ENCODE data around the gene AKAP6.
"Not testable (repeated sequence)": the region's sequence is repeated elsewhere in the genome, so short reads cannot be mapped to it uniquely, and the experiment has no call there.

Gene AKAP6

DNA sequence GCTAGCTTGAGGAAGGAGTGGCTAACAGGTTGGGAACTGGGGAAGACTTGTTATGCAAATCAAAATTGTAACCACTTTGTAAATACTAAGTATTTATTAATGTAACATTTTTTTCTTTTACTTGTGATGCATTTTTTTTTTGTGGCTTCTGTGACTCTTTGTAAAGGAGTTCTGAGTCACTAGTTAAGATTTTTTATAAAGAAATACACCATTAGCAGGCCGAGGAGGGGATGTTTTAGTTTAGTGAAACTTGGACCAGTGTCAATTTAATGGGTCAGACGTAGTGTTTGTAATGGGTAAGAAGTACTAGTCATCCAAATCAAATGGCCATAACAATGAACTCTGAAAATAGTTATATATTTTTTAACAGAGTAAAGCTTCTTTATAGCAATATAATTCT, 43.1 kb downstream of the AKAP6 start:
- no peak for DNase-seq

DNA sequence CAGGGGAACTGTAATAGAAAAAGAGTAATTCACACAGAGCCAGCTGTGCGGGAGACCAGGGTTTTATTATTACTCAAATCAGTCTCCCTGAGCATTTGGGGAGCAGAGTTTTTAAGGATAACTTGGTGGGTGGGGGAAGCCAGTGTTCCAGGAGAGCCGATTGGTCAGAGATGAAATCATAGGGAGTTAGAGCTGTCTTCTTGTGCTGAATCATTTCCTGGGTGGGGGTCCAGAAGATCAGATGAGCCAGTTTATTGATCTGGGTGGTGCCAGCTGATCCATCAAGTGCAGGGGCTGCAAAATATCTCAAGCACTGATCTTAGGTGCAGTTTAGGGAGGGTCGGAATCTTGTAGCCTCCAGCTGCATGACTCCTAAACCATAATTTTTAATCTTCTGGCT, 44.1 kb downstream of the AKAP6 start:
- not testable (repeated sequence) for DNase-seq

DNA sequence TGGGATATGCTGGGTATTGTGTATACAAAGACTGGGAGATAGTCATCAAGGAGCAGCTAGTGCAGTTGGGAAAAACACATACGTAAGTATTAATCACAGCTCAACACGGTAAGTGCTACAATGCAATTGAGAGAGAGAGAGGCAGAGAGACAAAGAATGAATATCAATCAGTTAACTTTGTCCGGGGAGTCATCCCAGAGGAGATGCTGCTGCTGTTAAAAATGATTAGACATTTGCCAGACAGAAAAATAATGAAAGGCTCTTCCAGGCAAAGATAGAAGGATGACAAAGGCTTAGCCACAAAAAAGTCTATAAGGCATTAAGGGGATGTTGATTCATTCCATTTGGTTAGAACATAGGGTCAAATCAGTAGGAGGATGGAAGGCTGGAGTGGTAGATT, 45.1 kb downstream of the AKAP6 start:
- DNase-seq, result no peak

DNA sequence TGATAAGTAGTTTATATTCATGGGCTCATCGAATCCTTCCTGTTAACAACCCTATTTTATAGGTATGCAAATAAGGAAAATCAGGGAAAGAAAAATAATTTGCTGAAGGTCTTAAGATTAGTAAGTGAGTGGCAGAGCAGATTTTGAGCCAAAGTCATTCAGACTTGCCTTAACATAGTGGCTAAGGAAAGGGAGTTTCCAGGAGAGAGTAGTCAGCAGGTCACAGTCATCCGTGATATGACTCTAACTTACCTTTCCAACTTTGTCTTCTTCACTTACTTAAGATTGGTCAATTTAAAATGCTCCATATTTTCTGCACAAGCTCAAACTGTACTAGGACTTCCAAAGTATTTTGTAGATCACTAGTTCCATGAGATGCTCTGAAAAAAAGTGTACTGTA, 46.6 kb downstream of the AKAP6 start:
- DNase-seq, result no peak

DNA sequence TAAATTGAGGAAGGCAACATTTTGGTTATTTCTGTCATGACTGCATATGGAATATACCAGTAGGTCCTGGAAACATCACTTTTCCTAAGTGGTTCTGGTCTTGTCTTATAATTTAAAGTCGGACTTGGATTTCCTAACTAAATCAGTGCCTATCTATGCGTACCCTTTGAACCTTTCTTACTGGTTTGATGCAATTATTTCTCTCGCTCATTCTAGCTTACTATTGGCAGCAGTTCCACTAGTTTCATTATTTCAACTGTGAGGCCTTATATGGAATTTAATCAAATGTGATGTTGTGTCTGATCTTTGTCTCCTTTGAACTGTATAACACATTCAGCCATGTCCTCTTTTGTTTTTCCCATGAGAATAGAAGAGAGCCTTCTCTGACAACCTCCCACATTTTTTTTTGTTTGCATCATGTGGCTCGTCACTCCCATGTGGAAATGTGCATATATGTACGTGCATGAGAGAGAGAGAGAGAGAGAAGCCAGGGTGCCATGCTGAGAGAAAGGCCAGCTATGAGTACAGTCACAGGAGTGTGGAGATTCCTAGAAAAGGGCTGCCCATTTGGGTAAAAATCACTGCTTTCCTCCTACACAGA, 48.0 kb downstream of the AKAP6 start:
- no peak for DNase-seq

DNA sequence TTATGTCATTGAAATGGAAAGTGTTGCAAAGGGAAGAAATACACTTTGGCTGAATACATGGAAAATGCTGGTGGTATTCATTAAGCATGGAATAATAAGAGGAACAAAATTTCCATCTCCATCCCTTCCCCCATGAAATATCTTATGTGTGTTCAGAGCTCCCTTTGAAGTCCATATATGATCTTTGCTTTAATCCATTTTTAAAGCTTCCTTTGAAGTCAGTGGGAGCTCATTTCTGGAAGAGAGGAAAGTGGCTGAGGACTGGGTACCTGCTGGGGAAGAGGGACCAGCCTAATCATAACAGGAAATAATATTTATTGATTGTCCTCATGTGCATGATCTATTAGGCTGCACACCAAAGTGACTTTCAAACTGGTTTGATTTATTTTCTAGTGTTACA, 49.2 kb downstream of the AKAP6 start:
- DNase-seq, result no peak

DNA sequence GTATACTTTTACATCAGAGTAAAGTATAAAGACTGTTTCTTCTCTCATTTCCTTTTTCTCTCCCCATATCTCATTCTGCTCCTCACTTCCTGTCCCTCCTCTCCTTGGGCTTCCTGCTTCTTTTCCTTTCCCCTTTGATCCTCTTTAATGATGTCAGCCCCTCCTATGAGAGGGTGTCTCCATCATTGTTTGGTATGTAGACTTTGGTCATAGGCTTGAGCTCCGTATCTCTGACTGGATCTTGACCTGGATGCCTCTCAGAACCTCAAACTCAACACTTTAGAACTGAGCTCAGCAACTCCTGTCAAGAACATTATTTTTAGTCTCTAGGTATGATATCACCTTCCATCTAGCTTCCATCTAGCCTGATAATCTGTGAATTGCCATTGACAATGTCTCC, 50.3 kb downstream of the AKAP6 start:
- no peak for DNase-seq

DNA sequence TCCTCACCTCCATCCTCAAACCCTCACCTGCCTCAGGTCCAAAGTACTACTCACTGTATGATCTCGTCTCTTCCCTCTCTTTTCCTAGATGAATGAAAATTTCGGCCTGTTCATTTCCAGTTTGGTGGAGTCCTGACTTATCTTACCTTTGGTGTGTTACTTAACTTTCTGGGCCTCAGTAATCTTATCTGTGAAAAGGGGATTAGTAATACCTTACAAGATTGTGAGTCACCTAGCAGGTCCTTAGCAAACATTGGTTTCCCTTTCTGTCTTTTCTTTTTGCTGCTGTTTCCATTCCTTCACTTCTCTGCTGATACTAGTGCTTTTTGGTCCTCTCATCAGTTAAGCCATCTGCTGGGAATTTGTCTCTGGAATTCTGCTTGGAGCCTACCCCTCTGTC, 52.8 kb downstream of the AKAP6 start:
- DNase-seq, result no peak

DNA sequence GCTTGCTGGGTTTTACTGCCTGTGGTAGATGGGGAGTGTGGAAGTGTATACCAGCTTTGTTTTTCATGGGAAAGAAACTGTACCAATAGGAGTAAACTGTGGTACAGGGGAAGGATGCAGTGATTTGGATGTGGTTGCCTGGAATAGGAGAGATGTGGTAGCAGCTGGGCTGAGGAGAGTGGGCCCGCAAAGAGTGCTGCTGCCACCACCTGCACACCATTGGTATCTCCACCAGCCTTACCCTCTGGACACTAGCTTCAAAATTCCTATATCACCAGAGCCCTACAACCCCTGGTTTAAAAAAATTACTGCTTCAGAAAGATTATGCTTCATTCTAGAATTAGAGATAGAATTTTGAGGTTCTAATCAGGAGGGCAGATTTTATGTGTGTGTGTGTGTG, 53.6 kb downstream of the AKAP6 start:
- no peak for DNase-seq

DNA sequence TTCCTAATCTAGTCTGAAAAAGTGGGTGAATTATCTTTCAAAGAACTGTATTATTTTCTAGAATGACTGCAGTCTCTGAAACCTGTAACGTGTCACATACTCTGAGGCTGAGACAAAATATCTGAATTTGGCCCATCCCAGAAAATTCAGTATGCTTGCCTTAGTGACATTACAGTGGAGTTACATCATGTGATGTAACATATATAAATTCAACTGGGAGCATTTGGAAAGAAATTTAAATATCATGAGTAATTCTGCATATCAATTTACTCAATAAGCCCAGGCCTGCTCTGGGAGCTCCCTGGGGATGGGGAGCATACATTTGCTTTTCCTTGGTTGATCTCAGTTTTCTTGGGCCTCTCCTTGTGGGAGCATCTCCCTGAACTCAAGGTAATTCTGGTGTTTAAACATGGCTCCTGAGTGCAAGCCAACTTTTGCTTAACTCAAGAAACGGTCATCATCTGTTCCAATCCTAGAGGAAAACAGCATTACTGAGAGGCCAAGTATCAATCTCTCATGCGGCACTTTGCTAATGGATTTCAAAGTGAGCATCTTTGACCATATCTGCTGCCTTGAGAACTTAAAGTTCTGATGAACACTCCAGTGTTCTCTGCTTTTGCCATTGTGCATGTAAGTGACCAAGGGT, 54.4 kb downstream of the AKAP6 start:
- no peak for DNase-seq

DNA sequence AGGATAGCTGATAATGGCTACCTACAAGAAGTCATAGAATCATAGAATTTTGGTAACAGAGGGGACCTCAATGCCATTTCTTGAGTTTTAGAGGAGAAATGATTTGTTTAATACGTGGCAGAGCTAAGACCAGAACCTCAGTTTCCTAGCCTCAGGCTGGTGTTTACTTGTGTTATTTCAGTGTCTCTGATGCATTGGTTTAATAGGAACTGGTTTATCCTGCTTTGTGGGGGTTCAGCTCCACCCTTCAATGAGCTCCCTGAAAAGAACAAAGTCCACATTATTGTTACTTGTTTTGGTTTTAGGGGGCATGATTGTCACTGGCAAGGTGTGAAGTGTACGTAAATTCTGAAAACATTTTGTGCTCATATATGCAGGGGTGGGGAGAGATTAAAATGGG, 55.4 kb downstream of the AKAP6 start:
- no peak for DNase-seq

DNA sequence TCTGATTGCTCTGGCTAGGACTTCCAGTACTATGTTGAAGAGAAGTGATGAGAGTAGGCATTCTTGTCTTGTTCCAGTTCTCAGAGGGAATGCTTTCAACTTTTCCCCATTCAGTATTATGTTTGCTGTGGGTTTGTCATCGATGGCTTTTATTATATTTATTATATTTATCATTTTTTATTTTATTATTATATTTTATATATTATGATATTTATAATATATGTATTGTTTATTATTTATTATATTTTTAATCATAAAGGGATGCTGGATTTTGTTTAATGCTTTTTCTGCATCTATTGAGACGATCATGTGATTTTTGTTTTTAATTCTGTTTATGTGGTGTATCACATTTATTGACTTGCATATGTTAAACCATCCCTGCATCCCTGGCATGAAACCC, 58.2 kb downstream of the AKAP6 start:
- DNase-seq, result not testable (repeated sequence)

DNA sequence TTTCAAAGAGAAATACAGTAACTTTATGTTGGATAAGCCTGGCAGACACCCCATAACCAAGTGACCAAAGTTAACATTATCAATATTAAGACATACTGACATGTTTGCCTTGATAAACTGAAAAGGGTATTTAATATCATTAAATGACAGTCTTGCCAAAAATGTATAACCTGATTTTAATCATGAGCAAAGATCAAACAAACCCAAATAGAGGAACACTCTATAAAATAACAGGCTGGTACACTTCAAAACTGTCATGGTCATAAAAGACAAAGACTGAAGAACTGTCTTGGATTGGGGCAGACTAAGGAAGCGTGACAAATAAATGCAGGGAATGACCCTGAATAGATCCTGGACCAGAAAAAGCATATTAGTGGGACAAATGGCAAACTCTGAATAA, 64.0 kb downstream of the AKAP6 start:
- DNase-seq, result no peak

DNA sequence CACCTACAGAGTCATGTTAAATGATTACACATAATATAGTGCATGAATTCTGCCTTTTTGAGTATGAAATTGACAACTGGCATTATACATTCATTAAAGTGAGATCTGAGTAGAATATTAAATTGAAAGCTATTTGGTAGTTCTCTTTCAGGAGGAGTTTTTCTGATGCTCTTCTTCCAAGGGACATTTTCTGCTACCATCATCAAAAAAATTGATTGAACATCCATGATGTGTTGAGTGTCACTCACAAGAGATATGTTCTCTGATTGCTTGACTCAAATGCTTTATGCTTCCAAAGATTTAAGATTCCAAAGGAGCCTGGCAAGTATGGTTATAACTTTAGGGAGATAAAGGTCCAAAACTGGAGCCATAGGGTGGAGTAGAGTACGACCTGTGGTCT, 64.9 kb downstream of the AKAP6 start:
- DNase-seq, result no peak

DNA sequence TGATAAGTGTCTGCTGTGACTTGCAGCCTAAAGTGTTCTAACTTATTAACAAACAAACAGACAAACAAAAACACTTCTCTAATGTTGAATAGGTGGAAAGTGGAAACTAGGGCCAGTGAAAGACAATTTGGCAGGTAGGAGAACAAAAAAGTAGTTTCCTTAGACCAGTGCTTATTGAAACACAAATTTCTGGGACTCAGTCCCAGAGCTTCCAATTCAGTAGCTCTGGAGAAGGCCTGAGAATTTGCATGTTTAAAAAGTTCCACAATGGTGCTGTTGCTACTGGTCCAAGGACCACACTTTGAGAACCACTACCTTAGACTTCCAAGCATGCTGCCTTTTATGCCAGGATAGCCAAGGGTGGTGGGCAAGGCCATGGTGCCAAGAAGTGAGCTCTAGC, 67.8 kb downstream of the AKAP6 start:
- no peak for DNase-seq

DNA sequence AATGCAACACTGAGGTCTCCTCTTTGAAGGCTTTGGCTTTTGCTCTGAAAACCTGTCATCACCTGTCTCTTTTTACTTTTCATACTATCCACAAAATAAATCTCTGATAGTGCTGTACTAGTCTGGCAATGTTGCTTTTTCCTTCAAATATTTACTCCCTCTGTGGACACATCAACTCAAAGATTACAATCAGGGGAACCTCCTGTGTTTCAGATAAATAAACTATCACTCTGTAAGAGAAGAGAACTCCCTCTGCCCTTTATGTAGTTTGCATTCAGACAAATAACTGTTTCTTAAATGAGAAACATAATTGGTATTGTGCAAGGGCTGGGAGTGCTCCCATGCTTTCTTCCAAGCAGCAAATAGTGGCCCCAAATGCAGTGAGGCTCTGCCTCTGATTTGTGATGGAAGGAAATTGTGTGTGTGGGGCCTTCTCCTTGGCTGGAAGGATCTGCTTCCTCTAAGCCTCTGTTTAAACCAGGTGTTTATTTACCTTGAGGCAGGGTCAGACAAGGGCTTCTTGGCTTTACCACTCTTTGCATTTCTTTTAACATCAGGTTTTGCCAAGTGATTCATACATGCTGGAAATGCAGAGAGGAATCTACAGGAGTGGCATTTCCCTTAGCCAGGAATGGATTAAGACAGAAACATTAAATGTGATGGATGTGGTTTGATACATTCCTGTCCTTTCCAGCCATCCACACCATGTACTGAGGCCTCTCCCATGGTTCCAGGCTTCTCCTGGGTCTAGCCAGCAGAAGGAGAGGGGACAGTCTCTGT, 69.0 kb downstream of the AKAP6 start:
- no peak for DNase-seq

DNA sequence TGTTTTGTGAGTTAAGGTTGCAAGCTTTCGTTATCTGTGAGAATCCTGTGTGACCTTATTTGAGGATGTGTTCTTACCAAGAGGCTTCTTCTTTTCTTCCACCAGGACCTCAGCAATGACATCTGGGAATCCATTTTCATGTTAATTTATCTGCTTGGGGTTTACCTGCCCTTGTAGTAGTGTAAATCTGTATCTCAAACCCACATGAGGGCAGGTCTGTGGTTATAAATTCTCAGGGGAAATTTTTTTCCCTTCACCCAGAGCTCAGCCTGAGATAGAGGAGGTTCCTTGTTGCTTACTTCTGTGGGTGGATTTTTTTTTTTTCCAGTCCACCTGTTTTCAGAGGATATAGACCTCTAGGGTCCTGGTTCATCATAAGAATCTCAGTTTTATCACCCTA, 70.8 kb downstream of the AKAP6 start:
- no peak for DNase-seq

DNA sequence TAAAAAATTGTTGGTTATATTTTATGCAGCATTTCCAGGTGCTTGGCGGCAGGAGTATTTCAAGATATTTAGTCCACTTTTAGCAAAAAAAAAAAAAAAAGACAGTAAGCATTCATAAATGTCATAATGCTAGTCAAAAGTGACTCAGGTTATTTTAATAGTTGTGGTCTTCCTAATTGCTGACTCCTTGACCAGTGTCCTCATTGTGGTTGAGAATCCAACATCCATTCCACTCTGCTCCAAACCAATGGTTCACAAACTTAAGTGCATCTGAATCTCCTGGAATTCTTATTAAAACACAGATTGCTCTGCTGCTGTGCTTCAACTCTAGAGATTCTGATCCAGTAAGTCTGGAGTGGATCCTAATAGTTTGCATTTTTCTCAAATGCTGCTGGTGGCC, 71.4 kb downstream of the AKAP6 start:
- no peak for DNase-seq

DNA sequence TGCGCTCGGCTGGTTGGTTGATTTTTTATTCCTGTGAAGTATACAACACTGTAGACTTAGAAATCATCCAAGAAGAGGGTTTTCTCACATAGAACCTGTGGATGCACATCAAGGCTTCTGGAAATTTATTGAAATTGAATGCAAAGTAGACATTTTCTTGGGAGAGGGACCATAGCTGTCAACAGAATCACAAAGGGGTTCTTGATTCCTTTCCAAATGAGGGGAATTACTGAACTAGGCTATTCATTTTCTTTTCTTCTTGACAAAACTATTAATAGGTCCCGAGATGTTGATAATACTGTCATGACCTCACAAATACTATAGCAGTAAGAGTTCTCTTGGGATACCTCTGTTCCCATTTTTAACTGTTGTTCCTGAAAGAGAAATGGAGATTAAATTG, 73.9 kb downstream of the AKAP6 start:
- DNase-seq, result no peak

DNA sequence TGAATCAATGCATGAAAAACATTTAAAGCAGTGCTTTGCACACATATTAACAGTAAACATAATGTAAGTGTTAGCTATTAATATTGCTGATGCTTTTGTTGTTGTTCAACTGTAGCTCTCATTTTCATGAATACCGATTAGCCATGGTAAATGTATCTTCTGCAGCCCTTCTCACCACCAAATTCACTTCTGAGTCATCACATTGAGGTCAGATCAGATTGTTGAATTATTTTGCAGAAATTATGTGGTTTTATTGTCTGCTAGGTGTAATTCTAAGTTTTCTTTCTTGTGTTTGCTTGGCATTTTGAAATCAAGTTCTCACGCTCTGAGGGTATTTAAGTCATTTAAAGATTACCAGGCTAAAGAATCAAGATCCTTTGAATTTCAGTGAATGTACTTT, 74.6 kb downstream of the AKAP6 start:
- no peak for DNase-seq

DNA sequence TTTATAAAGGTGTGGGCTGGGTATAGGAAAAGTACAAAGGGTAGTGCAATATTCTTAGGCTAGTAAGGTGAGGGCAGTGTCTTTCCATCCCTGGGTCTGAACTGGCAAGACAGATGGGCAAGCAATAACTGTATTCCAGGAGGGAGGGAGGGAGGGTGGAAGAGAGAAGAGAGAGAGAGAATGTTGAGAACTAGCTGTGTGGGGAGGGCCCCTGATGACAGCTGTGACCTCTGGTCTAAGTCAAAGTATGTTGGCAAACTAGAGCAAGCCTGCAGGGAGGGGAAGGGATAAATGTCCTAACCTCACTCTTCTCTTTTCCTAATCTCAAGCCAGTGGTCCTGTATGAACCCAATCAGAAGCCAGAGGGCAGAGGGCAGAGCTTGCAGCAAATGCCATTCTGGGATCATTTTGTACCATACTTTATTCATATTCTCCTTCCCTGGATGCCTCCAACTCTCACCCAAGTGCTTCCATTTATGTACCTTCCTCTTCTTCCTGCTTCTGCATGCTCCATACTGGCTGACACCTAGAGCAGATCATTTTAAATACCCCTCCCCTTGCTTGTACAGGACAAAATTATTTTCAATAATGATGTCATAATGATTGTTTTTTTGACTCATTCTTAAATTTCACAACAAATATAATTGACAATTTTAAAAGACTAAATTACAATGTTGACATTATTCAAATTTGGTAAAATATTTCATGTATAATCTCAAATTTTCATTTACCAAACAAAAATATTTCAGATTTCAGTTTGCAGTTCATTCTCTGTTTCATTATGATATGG, 75.9 kb downstream of the AKAP6 start:
- DNase-seq, result no peak

DNA sequence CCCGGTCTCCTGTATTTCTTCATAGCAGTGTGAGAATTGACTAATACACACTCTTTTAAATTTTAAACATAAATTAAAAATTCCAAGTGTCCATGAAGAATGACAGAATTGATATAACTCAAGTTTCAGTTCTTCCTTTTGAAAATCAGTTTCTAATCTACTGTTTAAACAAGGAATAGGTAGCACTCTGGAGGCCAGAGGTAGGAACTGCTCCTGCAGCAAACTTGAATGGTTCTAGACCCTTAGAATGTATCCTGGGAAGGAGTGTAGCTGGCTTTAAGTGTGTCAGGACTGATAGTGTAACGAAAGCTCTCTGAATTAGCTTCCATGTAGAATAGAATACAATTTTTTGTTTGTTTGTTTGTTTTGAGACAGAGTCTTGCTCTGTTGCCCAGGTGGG, 76.8 kb downstream of the AKAP6 start:
- DNase-seq, result no peak

DNA sequence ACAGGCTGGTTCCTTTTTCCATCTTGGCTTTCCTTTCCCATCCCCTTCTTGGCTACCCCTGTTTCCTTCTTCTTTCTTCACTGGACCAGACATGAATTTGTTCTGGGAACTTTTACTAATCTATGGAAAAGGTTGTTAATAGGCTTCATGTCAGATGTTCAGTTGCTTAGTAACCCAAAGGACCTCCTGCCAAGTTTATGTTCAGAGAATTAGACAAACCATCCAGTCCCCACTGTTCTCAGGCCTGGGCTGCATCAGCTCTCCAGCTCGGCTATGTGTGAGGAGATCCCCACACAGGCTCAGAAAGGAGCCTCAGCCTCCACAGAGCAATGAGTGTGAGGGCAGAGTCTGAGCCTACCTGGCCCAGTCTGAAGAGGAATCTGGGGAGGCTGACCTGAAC, 78.0 kb downstream of the AKAP6 start:
- DNase-seq, result no peak

DNA sequence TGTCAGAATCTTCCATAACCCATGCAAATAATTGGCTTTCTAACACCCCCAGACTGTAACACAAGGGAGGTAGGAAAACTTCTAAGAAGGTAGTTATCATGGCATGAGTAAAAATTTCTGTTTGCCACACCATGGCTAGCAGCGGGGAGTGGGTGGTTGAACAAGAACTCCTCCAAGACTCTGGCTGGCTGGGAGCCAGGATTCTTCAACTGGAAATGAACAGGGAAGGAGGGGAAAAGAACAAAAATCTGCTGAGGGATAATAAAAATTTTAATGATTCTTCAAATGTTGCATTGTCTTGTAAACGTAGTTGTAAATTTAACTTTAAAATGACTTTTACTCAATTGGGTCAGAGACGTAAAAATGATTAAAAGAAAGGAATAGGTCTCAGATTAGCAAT, 78.9 kb downstream of the AKAP6 start:
- DNase-seq, result no peak
